GM23338 (cell line): Measurements from ENCODE around the gene BCAS1. TPM values are rescaled to one million over a fixed set of nuclear protein-coding genes. Genes with fewer than 3 reads are reported as not detected.

Experiments
- ATAC-seq: fragments of 200-7000 bp; cut with Tn5 transposase; 3 replicates; pipeline ENCODE4 v1.9.1; 2020
- DNase-seq: peaks from one replicate; pipeline ENCODE4 v3.0.0-alpha.2; 2015; ENCODE audit warnings: low spot score
- H2AFZ ChIP-seq: fragments of 200-600 bp; sonication (generic); 2 replicates; pipeline ENCODE4 v1.8.0; 2016; ENCODE audit warnings: antibody characterized with exemption, mild to moderate bottlenecking, moderate library complexity
- H3F3A ChIP-seq: fragments of 200-600 bp; sonication (generic); replicated peaks from 2 replicates; pipeline ENCODE4 v1.8.0; 2017; ENCODE audit warnings: antibody characterized with exemption, mixed run types, low read depth
- H3K27ac ChIP-seq: fragments of 200-600 bp; sonication (generic); 2 replicates; pipeline ENCODE4 v1.6.1; 2016; ENCODE audit warnings: low read depth
- H3K27me3 ChIP-seq: fragments of 200-600 bp; sonication (generic); 2 replicates; pipeline ENCODE4 v1.8.0; 2016; ENCODE audit warnings: mild to moderate bottlenecking, mixed run types, moderate library complexity; ENCODE audit not compliant: insufficient read depth
- H3K36me3 ChIP-seq: fragments of 200-600 bp; sonication (generic); 2 replicates; pipeline ENCODE4 v1.8.0; 2016; ENCODE audit warnings: mild to moderate bottlenecking; ENCODE audit not compliant: insufficient read depth
- H3K4me1 ChIP-seq: fragments of 200-600 bp; sonication (generic); 2 replicates; pipeline ENCODE4 v1.8.0; 2016; ENCODE audit warnings: mild to moderate bottlenecking, moderate library complexity; ENCODE audit not compliant: insufficient read depth
- H3K4me2 ChIP-seq: fragments of 200-600 bp; sonication (generic); 2 replicates; pipeline ENCODE4 v1.7.1; 2017; ENCODE audit warnings: mixed run types
- H3K4me3 ChIP-seq: fragments of 200-600 bp; sonication (generic); 2 replicates; pipeline ENCODE4 v1.6.1; 2016; ENCODE audit warnings: mixed run types
- H3K79me2 ChIP-seq: fragments of 200-600 bp; sonication (generic); replicated peaks from 2 replicates; pipeline ENCODE4 v1.8.0; 2017; ENCODE audit warnings: mild to moderate bottlenecking; ENCODE audit not compliant: insufficient read depth
- H3K9me2 ChIP-seq: fragments of 200-600 bp; sonication (generic); 2 replicates; pipeline ENCODE4 v1.8.0; 2017; ENCODE audit not compliant: insufficient read depth
- H4K20me1 ChIP-seq: fragments of 200-600 bp; sonication (generic); replicated peaks from 2 replicates; pipeline ENCODE4 v1.8.0; 2017; ENCODE audit warnings: mild to moderate bottlenecking; ENCODE audit not compliant: insufficient read depth
- H3K27ac Mint-ChIP-seq: 2 replicates; pipeline ENCODE4 v1.8.0; 2020; ENCODE audit warnings: inconsistent platforms, mild to moderate bottlenecking, moderate library complexity, mixed read lengths
- H3K27me3 Mint-ChIP-seq: 3 replicates; pipeline ENCODE4 v1.8.0; 2022; ENCODE audit warnings: low read depth, mild to moderate bottlenecking, moderate library complexity, mixed read lengths, inconsistent platforms; ENCODE audit not compliant: insufficient read depth, poor library complexity
- H3K36me3 Mint-ChIP-seq: 3 replicates; pipeline ENCODE4 v1.8.0; 2021; ENCODE audit warnings: low read depth, mild to moderate bottlenecking, inconsistent platforms, moderate library complexity, mixed read lengths
- H3K4me1 Mint-ChIP-seq: 3 replicates; pipeline ENCODE4 v1.8.0; 2020; ENCODE audit warnings: mild to moderate bottlenecking, inconsistent platforms, mixed read lengths
- H3K4me3 Mint-ChIP-seq: 3 replicates; pipeline ENCODE4 v1.8.0; 2021; ENCODE audit warnings: moderate library complexity, mild to moderate bottlenecking, inconsistent platforms, mixed read lengths
- H3K9me3 Mint-ChIP-seq: 3 replicates; pipeline ENCODE4 v1.8.0; 2020; ENCODE audit warnings: moderate library complexity, mild to moderate bottlenecking, inconsistent platforms, mixed read lengths
- CTCF ChIP-seq, 2 experiments: fragments of 200-600 bp in 1 of 2; sonication (generic) in 1 of 2; conservative IDR thresholded peaks; 2 replicates each; pipeline versions ENCODE4 v1.5.1 to v1.6.1; 2016 to 2017; ENCODE audit warnings: antibody characterized with exemption in 2 of 2, low read depth in 2 of 2, mild to moderate bottlenecking in 2 of 2, moderate library complexity in 1 of 2
- ETS1 ChIP-seq: IDR thresholded peaks from 2 replicates; pipeline ENCODE4 v1.6.1; 2016; ENCODE audit warnings: antibody characterized with exemption
- EZH2phosphoT487 ChIP-seq: fragments of 200-600 bp; sonication (generic); IDR thresholded peaks from one replicate; pipeline ENCODE4 v1.8.1; 2018; ENCODE audit warnings: antibody characterized with exemption; ENCODE audit not compliant: unreplicated experiment
- POLR2AphosphoS5 ChIP-seq: IDR thresholded peaks from 2 replicates; pipeline ENCODE4 v1.6.1; 2016; ENCODE audit warnings: antibody characterized with exemption, low read depth
- REST ChIP-seq: IDR thresholded peaks from one replicate; pipeline ENCODE4 v1.6.1; 2018; ENCODE audit warnings: antibody characterized with exemption; ENCODE audit not compliant: unreplicated experiment
- ZNF114 ChIP-seq: fragments of 250-450 bp; sonication (Bioruptor Pico); IDR thresholded peaks from 2 replicates; pipeline ENCODE4 v1.5.0; 2020; ENCODE audit warnings: mild to moderate bottlenecking, moderate library complexity
- ZNF462 ChIP-seq: fragments of 250-450 bp; sonication (Bioruptor Pico); IDR thresholded peaks from 2 replicates; pipeline ENCODE4 v1.5.0; 2020; ENCODE audit warnings: mild to moderate bottlenecking, moderate library complexity
- polyA plus RNA-seq: library from polyadenylated mRNA; unstranded; fragments of >200 nt; fragmentation: Nextera tagmentation; extraction: Ambion mirVana; gene quantifications from 2 replicates; pipeline ENCODE4 v1.2.1, GENCODE V29; 2016
- total RNA-seq: library from RNA; depleted of rRNA; stranded (reverse); fragments of >200 nt; shearing (Covaris generic); gene quantifications from 2 replicates; pipeline ENCODE4 v1.2.3, GENCODE V29; 2014

The BCAS1 gene
- total and polyA plus RNA-seq, 2 experiments from 2014 or later = 0.17 to 0.19 TPM

- H3K9me3 Mint-ChIP-seq = no peaks in the 10 kb centered on the region
- no peak overlapping the region for H3K4me3 Mint-ChIP-seq
- ATAC-seq (no peak), DNase-seq (no peak)
- H3K27ac Mint-ChIP-seq = peak overlapping the region; percentile 9; the same call in 1 of the 2 replicates
- H3K36me3 ChIP-seq = no peaks in the 10 kb centered on the region
- no peaks in the 10 kb centered on the region for H3K79me2 ChIP-seq
- no peaks in the 10 kb centered on the region for H4K20me1 ChIP-seq
- H3F3A ChIP-seq = no peaks in the 10 kb centered on the region
- peaks cover 9% of the 10 kb centered on the region for H3K27me3 Mint-ChIP-seq
- H3K27me3 ChIP-seq = no peaks in the 10 kb centered on the region
- no peak for TF ChIP-seq EZH2phosphoT487
- no peak for TF ChIP-seq ETS1
- no peak for TF ChIP-seq ZNF114
- no peak for TF ChIP-seq POLR2AphosphoS5
- TF ChIP-seq ZNF462 (CRISPR knock-in tag) = no peak
- TF ChIP-seq REST = no peak
- TF ChIP-seq CTCF (conservative IDR thresholded peaks at IDR 0.05; ENCODE audit: low read depth in 2 of 2) = no peak
- peak overlapping the region; percentile 40; the same call in 1 of the 2 replicates for H3K4me2 ChIP-seq
- peak overlapping the region; percentile 85 for H2AFZ ChIP-seq
- no peak overlapping the region for H3K4me3 ChIP-seq
- peaks cover 42% of the 10 kb centered on the region for H3K4me1 Mint-ChIP-seq
- H3K9me2 ChIP-seq = no peaks in the 10 kb centered on the region
- peaks cover 37% of the 10 kb centered on the region for H3K4me1 ChIP-seq
- H3K36me3 Mint-ChIP-seq = no peaks in the 10 kb centered on the region
- H3K27ac ChIP-seq = 0 out of 2 replicates have a peak overlapping the region, but pooled peaks have one; percentile 21
Measured at GRCh38 chr20:53921443-53921973, 148.9 kb downstream of the BCAS1 start.
